ENCODE measurements around the gene SPINT2. TPM values are rescaled to one million over a fixed set of nuclear protein-coding genes. Genes with fewer than 3 reads are reported as not detected.

The SPINT2 gene
- total and polyA plus RNA-seq, 2 donors (not counting 1 experiment from before 2014, with no cell fraction given), result 50.0 to 70.0 TPM

DNA sequence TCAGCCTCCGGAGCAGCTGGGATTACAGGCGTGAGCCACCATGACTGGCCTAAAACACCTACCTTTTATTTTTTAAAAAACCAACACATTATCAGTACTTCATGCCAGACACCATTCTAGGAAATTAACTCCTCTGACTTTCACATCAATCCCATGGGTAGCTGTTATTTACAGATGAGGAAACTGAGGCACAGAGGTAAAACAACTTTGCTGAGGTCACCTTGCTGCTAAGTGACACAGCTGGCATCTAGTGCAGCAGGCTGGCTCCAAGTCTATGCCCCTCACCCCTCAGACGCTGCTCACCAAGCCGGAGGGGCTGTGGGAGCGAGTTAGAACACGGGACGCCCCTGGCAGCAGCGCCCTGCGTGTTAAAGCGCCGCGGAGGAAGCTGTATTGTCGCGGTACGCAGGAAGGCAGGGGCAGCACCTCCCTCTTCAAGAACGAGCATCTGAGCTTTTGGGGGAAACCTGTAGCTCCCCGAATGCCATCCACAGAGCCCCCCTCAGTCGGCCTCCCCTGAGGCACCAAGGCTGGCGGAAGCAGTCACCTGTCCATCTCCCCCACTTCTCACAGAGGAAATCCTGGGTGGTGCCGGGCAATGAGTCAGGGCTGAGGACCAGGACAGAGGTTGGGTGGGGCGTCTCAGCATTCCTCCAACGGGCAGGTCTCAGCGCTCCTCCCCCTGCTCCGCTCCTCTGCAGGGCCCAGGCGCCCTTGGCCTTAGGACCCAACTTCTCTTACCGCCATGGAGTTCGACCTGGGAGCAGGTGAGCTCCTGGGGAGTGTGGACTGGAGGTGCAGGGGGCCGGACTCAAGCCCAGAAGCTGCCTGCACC, 39.4 kb downstream of the SPINT2 start, which contains the start of gene C19orf33:
Gene C19orf33, plus strand, starts transcription at position 735 of the 835 bp plus-strand sequence. Its CDS starts 11 bp downstream, at position 746.
- Mint-ChIP-seq H3K27me3 (no peaks in the 10 kb centered on the region), H3K4me3 (no peak within 1 kb of the TSS), H3K27ac (no peak within 1 kb of the TSS), H3K9me3 (ENCODE audit: insufficient read depth) (peaks cover 3% of the 10 kb centered on the region), H3K4me1 (no peaks in the 10 kb centered on the region)
- no peak within 1 kb of the TSS for H3K4me3 ChIP-seq (ENCODE audit: control extremely low read depth in 1 of 5, extremely low read depth in 1 of 5, insufficient read depth in 1 of 5, low read depth in 2 of 5, low read length in 4 of 5)
- H4K20me1 ChIP-seq (ENCODE audit: control insufficient read depth, insufficient read depth, low read length, poor library complexity, severe bottlenecking), result no peaks in the 10 kb centered on the region
- no peak within 1 kb of the TSS for H3K4me2 ChIP-seq (replicated peaks; ENCODE audit: low read depth, low read length, poor library complexity, severe bottlenecking)
- ChIA-PET CTCF (interaction anchor here (0.7 kb wide), 1 partner anchor 16 kb away, joined by 3 read pairs; the partner anchor contains the start of gene KCNK6), POLR2A (no interaction called here)
- no peak within 1 kb of the TSS for H2AFZ ChIP-seq (ENCODE audit: insufficient read depth, low read depth, low read length, poor library complexity, severe bottlenecking)
- no peaks in the 10 kb centered on the region for H3K4me1 ChIP-seq (ENCODE audit: control insufficient read depth in 2 of 2, insufficient read depth in 2 of 2, low read length in 2 of 2)
- DNase-seq (no peak), ATAC-seq (ENCODE audit: low read depth) (no peak)
- peaks cover 0 to 17% of the 10 kb centered on the region in 2 experiments for H3K36me3 ChIP-seq (replicated peaks in 1 of 2; ENCODE audit: control extremely low read depth in 1 of 2, control insufficient read depth in 1 of 2, extremely low read depth in 1 of 2, insufficient read depth in 2 of 2, low read length in 1 of 2)
- H3K9me3 ChIP-seq (ENCODE audit: control extremely low read depth in 1 of 3, control insufficient read depth in 2 of 3, insufficient read depth in 1 of 3, low read length in 2 of 3), result peaks cover 0 to 13% (median 0%) of the 10 kb centered on the region in 3 donors
- no peak within 1 kb of the TSS for H3K27ac ChIP-seq (ENCODE audit: low read length in 2 of 2)
- intact Hi-C loops (cut with micrococcal nuclease), result no loop called here
- no peaks in the 10 kb centered on the region for H3K27me3 ChIP-seq (replicated peaks in 1 of 4; ENCODE audit: control extremely low read depth in 1 of 4, control insufficient read depth in 3 of 4, insufficient read depth in 4 of 4, low read length in 3 of 4)
- H3K9ac ChIP-seq (ENCODE audit: low read length), result no peak within 1 kb of the TSS
- H3K79me2 ChIP-seq (ENCODE audit: control insufficient read depth, insufficient read depth, low read length), result no peaks in the 10 kb centered on the region
- WGBS (ENCODE audit: insufficient coverage), result 32% methylated on average over 20 of the region's 28 CpGs
- no peak for TF ChIP-seq EZH2 (IDR thresholded peaks at IDR 0.05; ENCODE audit: borderline replicate concordance, insufficient read depth, low read depth, low read length, poor library complexity, severe bottlenecking)
- no peak for TF ChIP-seq CTCF (IDR thresholded peaks at IDR 0.05)

GRCh38 chr19:38304352-38304865, 40.0 kb downstream of the SPINT2 start:
- Histone ChIP-seq H3K9ac (ENCODE audit: low read length) (no peak overlapping the region), H3K4me1 (ENCODE audit: control insufficient read depth in 2 of 2, insufficient read depth in 2 of 2, low read length in 2 of 2) (no peaks in the 10 kb centered on the region), H3K79me2 (ENCODE audit: control insufficient read depth, insufficient read depth, low read length) (no peaks in the 10 kb centered on the region), H3K4me3 (ENCODE audit: control extremely low read depth in 1 of 5, extremely low read depth in 1 of 5, insufficient read depth in 1 of 5, low read depth in 2 of 5, low read length in 4 of 5) (no peak overlapping the region), H3K4me2 (replicated peaks; ENCODE audit: low read depth, low read length, poor library complexity, severe bottlenecking) (no peak overlapping the region), H3K27me3 (replicated peaks in 1 of 4; ENCODE audit: control extremely low read depth in 1 of 4, control insufficient read depth in 3 of 4, insufficient read depth in 4 of 4, low read length in 3 of 4) (no peaks in the 10 kb centered on the region), H3K9me3 (ENCODE audit: control extremely low read depth in 1 of 3, control insufficient read depth in 2 of 3, insufficient read depth in 1 of 3, low read length in 2 of 3) (peaks cover 0 to 13% (median 0%) of the 10 kb centered on the region in 3 donors), H3K27ac (ENCODE audit: low read length in 2 of 2) (no peak overlapping the region), H2AFZ (ENCODE audit: insufficient read depth, low read depth, low read length, poor library complexity, severe bottlenecking) (no peak overlapping the region), H3K36me3 (replicated peaks in 1 of 2; ENCODE audit: control extremely low read depth in 1 of 2, control insufficient read depth in 1 of 2, extremely low read depth in 1 of 2, insufficient read depth in 2 of 2, low read length in 1 of 2) (peaks cover 0 to 17% of the 10 kb centered on the region in 2 experiments), H4K20me1 (ENCODE audit: control insufficient read depth, insufficient read depth, low read length, poor library complexity, severe bottlenecking) (no peaks in the 10 kb centered on the region)
- no peak for TF ChIP-seq EZH2 (IDR thresholded peaks at IDR 0.05; ENCODE audit: borderline replicate concordance, insufficient read depth, low read depth, low read length, poor library complexity, severe bottlenecking)
- TF ChIP-seq CTCF (IDR thresholded peaks at IDR 0.05), result no peak
- intact Hi-C loops (cut with micrococcal nuclease), result no loop called here
- CTCF ChIA-PET, result interaction anchor here (0.7 kb wide), 1 partner anchor 15 kb away, joined by 3 read pairs; the partner anchor contains the start of gene KCNK6
- Mint-ChIP-seq H3K9me3 (ENCODE audit: insufficient read depth) (peaks cover 3% of the 10 kb centered on the region), H3K4me3 (no peak overlapping the region), H3K27ac (no peak overlapping the region), H3K27me3 (no peaks in the 10 kb centered on the region), H3K4me1 (no peaks in the 10 kb centered on the region)
- no peak for DNase-seq
- ATAC-seq (ENCODE audit: low read depth), result no peak
- WGBS (ENCODE audit: insufficient coverage), result 91% methylated on average over 27 of the region's 27 CpGs
- POLR2A ChIA-PET, result no interaction called here

Data from B cell (primary cell).